IMR-90 (cell line): ENCODE measurements around the gene IGLL1. TPM values are rescaled to one million over a fixed set of nuclear protein-coding genes. Genes with fewer than 3 reads are reported as not detected.

Experiments used
- ATAC-seq: fragments of 200-7000 bp; cut with Tn5 transposase; 2 replicates; pipeline ENCODE4 v1.9.1; 2020; ENCODE audit warnings: low read depth, mild to moderate bottlenecking, moderate library complexity
- BruUV-seq: library from RNA; stranded (reverse); fragments of 400-500 nt; replicated peaks from 2 replicates; lab custom pipeline; 2021; lab: Mats Ljungman, UMichigan
- CTCF ChIA-PET: fragments of 300-600 bp; formaldehyde crosslinking; extraction: SDS; loops from one replicate; lab custom pipeline; 2021; ENCODE audit warnings: antibody characterized with exemption; lab: Yijun Ruan, JAX
- POLR2A ChIA-PET: fragments of 300-600 bp; sonication (Branson Sonifier 250); formaldehyde crosslinking; loops from one replicate; lab custom pipeline; 2022; ENCODE audit warnings: antibody characterized with exemption; ENCODE audit not compliant: unreplicated experiment; lab: Charles Lee
- DNase-seq: peaks from one replicate; pipeline ENCODE4 v3.0.0; 2013
- H2AFZ ChIP-seq: replicated peaks from 2 replicates; pipeline ENCODE3; 2013; ENCODE audit warnings: low read length, mild to moderate bottlenecking; ENCODE audit not compliant: poor library complexity
- H2AK5ac ChIP-seq: 2 replicates; pipeline ENCODE4 v1.6.1; 2013; ENCODE audit warnings: low read depth, low read length, inconsistent platforms
- H2AK9ac ChIP-seq: replicated peaks from 2 replicates; pipeline ENCODE3; 2013; ENCODE audit warnings: mild to moderate bottlenecking, low read depth, low read length, moderate library complexity; ENCODE audit not compliant: poor library complexity
- H2BK120ac ChIP-seq: 2 replicates; pipeline ENCODE4 v1.6.1; 2013; ENCODE audit warnings: low read depth, low read length, inconsistent platforms
- H2BK15ac ChIP-seq: 3 replicates; pipeline ENCODE4 v1.6.1; 2013; ENCODE audit warnings: low read depth, low read length, inconsistent platforms
- H2BK20ac ChIP-seq: 2 replicates; pipeline ENCODE4 v1.6.1; 2013; ENCODE audit warnings: low read depth, mild to moderate bottlenecking, inconsistent platforms, low read length, moderate library complexity
- H2BK5ac ChIP-seq: 2 replicates; pipeline ENCODE4 v1.6.1; 2013; ENCODE audit warnings: mild to moderate bottlenecking, low read depth, low read length, inconsistent platforms; ENCODE audit not compliant: poor library complexity, severe bottlenecking
- H3K14ac ChIP-seq: replicated peaks from 2 replicates; pipeline ENCODE4 v1.6.1; 2013; ENCODE audit warnings: low read depth, low read length, inconsistent platforms
- H3K18ac ChIP-seq: 2 replicates; pipeline ENCODE4 v1.6.1; 2013; ENCODE audit warnings: low read depth, low read length, control low read depth
- H3K23ac ChIP-seq: 2 replicates; pipeline ENCODE4 v1.6.1; 2013; ENCODE audit warnings: low read depth, low read length, inconsistent platforms
- H3K27ac ChIP-seq: 2 replicates; pipeline ENCODE4 v1.5.1; 2013; ENCODE audit warnings: mild to moderate bottlenecking, control low read depth, low read length; ENCODE audit not compliant: insufficient read depth
- H3K27me3 ChIP-seq: 2 replicates; pipeline ENCODE4 v1.6.1; 2013; ENCODE audit warnings: low read length; ENCODE audit not compliant: control insufficient read depth, insufficient read depth
- H3K36me3 ChIP-seq: 2 replicates; pipeline ENCODE4 v1.6.1; 2013; ENCODE audit warnings: low read length, mixed read lengths; ENCODE audit not compliant: control insufficient read depth, insufficient read depth
- H3K4ac ChIP-seq: 2 replicates; pipeline ENCODE4 v1.6.1; 2013; ENCODE audit warnings: low read depth, low read length, inconsistent platforms
- H3K4me1 ChIP-seq: 2 replicates; pipeline ENCODE4 v1.6.1; 2013; ENCODE audit warnings: low read length, mixed read lengths; ENCODE audit not compliant: control insufficient read depth, insufficient read depth
- H3K4me2 ChIP-seq: 2 replicates; pipeline ENCODE4 v1.6.1; 2013; ENCODE audit warnings: low read depth, mild to moderate bottlenecking, control low read depth, low read length, moderate library complexity
- H3K4me3 ChIP-seq: 2 replicates; pipeline ENCODE4 v1.5.1; 2013; ENCODE audit warnings: low read depth, mild to moderate bottlenecking, control low read depth, low read length, moderate library complexity; ENCODE audit not compliant: insufficient read depth
- H3K56ac ChIP-seq: 2 replicates; pipeline ENCODE4 v1.6.1; 2013; ENCODE audit warnings: low read length, inconsistent platforms; ENCODE audit not compliant: insufficient read depth; ENCODE audit errors: extremely low read depth
- H3K79me1 ChIP-seq, 2 experiments: 2 replicates each; pipeline ENCODE4 v1.6.1; 2013; ENCODE audit warnings: low read length in 2 of 2, inconsistent platforms in 1 of 2, low read depth in 1 of 2
- H3K9ac ChIP-seq: 2 replicates; pipeline ENCODE4 v1.6.1; 2013; ENCODE audit warnings: low read depth, low read length, control low read depth
- H3K9me1 ChIP-seq: 2 replicates; pipeline ENCODE4 v1.6.1; 2013; ENCODE audit warnings: low read length, inconsistent platforms; ENCODE audit not compliant: insufficient read depth
- H3K9me3 ChIP-seq: 2 replicates; pipeline ENCODE4 v1.6.1; 2013; ENCODE audit warnings: low read length; ENCODE audit not compliant: control insufficient read depth, insufficient read depth
- H4K20me1 ChIP-seq: 2 replicates; pipeline ENCODE4 v1.6.1; 2013; ENCODE audit warnings: low read length, inconsistent platforms; ENCODE audit not compliant: insufficient read depth
- H4K5ac ChIP-seq: 2 replicates; pipeline ENCODE4 v1.6.1; 2013; ENCODE audit warnings: mild to moderate bottlenecking, low read depth, low read length, control low read depth
- H4K8ac ChIP-seq, 2 experiments: 2 replicates each; pipeline ENCODE4 v1.6.1; 2013; ENCODE audit warnings: low read depth in 2 of 2, low read length in 2 of 2, control low read depth in 1 of 2, inconsistent platforms in 1 of 2
- H4K91ac ChIP-seq: 2 replicates; pipeline ENCODE4 v1.6.1; 2013; ENCODE audit warnings: low read depth, low read length, inconsistent platforms; ENCODE audit not compliant: insufficient read depth
- CEBPB ChIP-seq: IDR thresholded peaks from 2 replicates; pipeline ENCODE4 v1.6.1; 2012; ENCODE audit warnings: low read depth, low read length, improper control_type of control experiment
- CHD1 ChIP-seq: IDR thresholded peaks from 2 replicates; pipeline ENCODE4 v1.6.1; 2012; ENCODE audit warnings: low read depth, low read length, improper control_type of control experiment
- FOS ChIP-seq: fragments of 150-350 bp; IDR thresholded peaks from 2 replicates; pipeline ENCODE4 v1.6.1; 2016; ENCODE audit warnings: low read depth, low read length
- MAFK ChIP-seq: IDR thresholded peaks from 2 replicates; pipeline ENCODE4 v1.6.1; 2012; ENCODE audit warnings: low read depth, low read length, improper control_type of control experiment
- MAZ ChIP-seq: IDR thresholded peaks from 2 replicates; pipeline ENCODE4 v1.6.1; 2012; ENCODE audit warnings: low read depth, mild to moderate bottlenecking, low read length, improper control_type of control experiment, moderate library complexity, borderline replicate concordance
- MXI1 ChIP-seq: IDR thresholded peaks from 2 replicates; pipeline ENCODE4 v1.6.1; 2012; ENCODE audit warnings: low read depth, mild to moderate bottlenecking, low read length, moderate library complexity, borderline replicate concordance
- NFE2L2 ChIP-seq: fragments of 150-350 bp; IDR thresholded peaks from 2 replicates; pipeline ENCODE4 v1.6.1; 2016; ENCODE audit warnings: low read depth, mild to moderate bottlenecking, low read length
- POLR2A ChIP-seq: IDR thresholded peaks from 2 replicates; pipeline ENCODE4 v1.6.1; 2012; ENCODE audit warnings: mild to moderate bottlenecking, low read depth, low read length
- RCOR1 ChIP-seq: IDR thresholded peaks from 2 replicates; pipeline ENCODE4 v1.6.1; 2012; ENCODE audit warnings: mild to moderate bottlenecking, low read length, improper control_type of control experiment; ENCODE audit not compliant: insufficient replicate concordance
- RFX5 ChIP-seq: IDR thresholded peaks from 2 replicates; pipeline ENCODE4 v1.8.0; 2012; ENCODE audit warnings: low read depth, mild to moderate bottlenecking, low read length, moderate library complexity
- SMC3 ChIP-seq: fragments of 150-350 bp; IDR thresholded peaks from 2 replicates; pipeline ENCODE4 v1.6.1; 2016; ENCODE audit warnings: low read depth, mild to moderate bottlenecking, antibody characterized with exemption, low read length, moderate library complexity
- WGBS, 2 experiments: methylation state at CpG; one replicate each; pipeline versions ENCODE4 v1.1.5 to v1.1.7; 2013; ENCODE audit warnings: missing lambda C conversion rate in 2 of 2; ENCODE audit not compliant: insufficient read length in 1 of 2; ENCODE audit errors: extremely low coverage in 2 of 2; 5-methylcytosine and 5-hydroxymethylcytosine counted together
- dilution Hi-C: fragments of 300-500 bp; cut with HindIII; formaldehyde crosslinking; loops from one replicate; pipeline ENCODE4 v1.14.3; 2018; ENCODE audit warnings: low sequenced_read_pairs; ENCODE audit not compliant: unreplicated experiment
- in situ Hi-C: fragments of 300-500 bp; cut with MboI; formaldehyde crosslinking; loops from 3 replicates; pipeline ENCODE4 v1.14.3; 2019; ENCODE audit warnings: low sequenced_read_pairs, inconsistent platforms, mixed read lengths
- intact Hi-C: fragments of 100-400 bp; cut with micrococcal nuclease; formaldehyde crosslinking; loops from 2 replicates; pipeline ENCODE4 v1.10.0; 2022
- polyA plus RNA-seq, 3 experiments: library from polyadenylated mRNA; depleted of rRNA; stranded (reverse); fragments of >200 nt; gene quantifications; 2 replicates each; pipeline ENCODE4 v1.2.3, GENCODE V29; 2012; ENCODE audit warnings: low replicate concordance in 1 of 3
- total RNA-seq: library from RNA; depleted of rRNA; stranded (reverse); fragments of >200 nt; gene quantifications from 2 replicates; pipeline ENCODE4 v1.2.3, GENCODE V29; 2012
- TF ChIP-seq, protein P1 (sequence below): fragments of 150-350 bp; IDR thresholded peaks from 2 replicates; pipeline ENCODE4 v1.6.1; 2017; ENCODE audit warnings: mild to moderate bottlenecking, antibody characterized with exemption, low read length, low read depth
- TF ChIP-seq, protein P2 (sequence below): conservative IDR thresholded peaks from 2 replicates; pipeline ENCODE4 v1.5.1; 2012; ENCODE audit warnings: mild to moderate bottlenecking, low read depth, low read length, improper control_type of control experiment
- TF ChIP-seq, protein P3 (sequence below): fragments of 150-350 bp; IDR thresholded peaks from 2 replicates; pipeline ENCODE4 v1.6.1; 2016; ENCODE audit warnings: low read depth, mild to moderate bottlenecking, low read length, moderate library complexity, borderline replicate concordance

IGLL1 gene
- total and polyA plus RNA-seq, 2 of the 4 experiments (the other 2 are of a cell fraction) = not detected

DNA sequence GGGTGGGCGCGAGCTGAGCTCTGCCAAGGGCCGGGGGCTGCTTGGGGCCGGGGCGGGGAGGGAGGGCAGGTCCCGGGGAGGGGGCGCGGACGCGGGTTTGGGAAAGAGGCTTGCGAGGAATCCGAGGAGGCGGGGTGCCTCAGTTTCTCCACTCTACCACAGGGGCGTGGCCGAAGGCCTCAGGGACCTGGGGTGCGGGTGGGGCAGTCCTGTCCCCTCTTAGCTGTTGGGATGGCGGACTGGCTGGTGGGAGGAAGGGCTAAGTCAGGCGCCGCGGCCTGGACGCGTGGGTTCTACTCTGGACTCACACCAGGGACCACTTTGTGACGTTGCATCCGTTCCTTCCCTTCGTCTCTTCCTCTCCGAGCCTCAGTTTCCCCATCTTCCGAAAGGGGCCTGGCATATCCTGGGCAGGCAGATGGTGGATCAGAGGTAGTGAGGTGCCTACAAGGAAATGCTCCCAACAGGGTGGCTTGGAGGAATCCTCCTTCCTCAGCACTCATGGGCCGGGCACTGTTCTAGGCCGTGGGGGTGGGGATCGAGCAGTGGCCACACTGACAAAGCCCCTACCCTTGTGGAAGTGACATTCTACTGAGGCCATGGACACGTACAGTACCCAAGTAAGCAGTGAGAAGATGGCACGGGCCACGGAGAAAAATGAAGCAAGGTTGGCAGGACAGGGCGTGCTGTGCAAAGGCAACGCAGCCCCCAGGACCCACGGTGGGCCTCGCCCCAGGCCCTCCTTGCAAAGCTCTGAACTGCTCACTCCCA is 13.2 kb downstream of the IGLL1 start:
- no peaks in the 10 kb centered on the region for H3K9me1 ChIP-seq
- no TSS peak for BruUV-seq
- H3K27ac ChIP-seq = no peak overlapping the region
- no peak overlapping the region for H2BK20ac ChIP-seq
- no peaks in the 10 kb centered on the region for H3K4me1 ChIP-seq
- no peak overlapping the region for H2BK120ac ChIP-seq
- no peak overlapping the region for H4K5ac ChIP-seq
- H3K27me3 ChIP-seq = peaks cover 46% of the 10 kb centered on the region
- no peak overlapping the region for H2AK9ac ChIP-seq
- H2AFZ ChIP-seq = no peak overlapping the region
- no peak overlapping the region for H3K14ac ChIP-seq
- ATAC-seq = no peak
- H3K23ac ChIP-seq = no peak overlapping the region
- CTCF ChIA-PET = no interaction called here
- WGBS, 2 experiments = 93% methylated on average over 5 of the region's 37 CpGs; no CpG with 5 or more reads in 1 of the 2 experiments
- no peak overlapping the region for H3K9ac ChIP-seq
- no peak overlapping the region for H2AK5ac ChIP-seq
- no peak overlapping the region for H2BK5ac ChIP-seq
- no peak overlapping the region for H4K91ac ChIP-seq
- POLR2A ChIA-PET = no interaction called here
- dilution Hi-C loops (no loop called here), intact Hi-C loops (no loop called here), in situ Hi-C loops (no loop called here)
- H3K79me1 ChIP-seq = no peaks in the 10 kb centered on the region
- no peaks in the 10 kb centered on the region for H4K20me1 ChIP-seq
- TF ChIP-seq MAZ (no peak), CHD1 (no peak), MXI1 (no peak), CEBPB (no peak), RFX5 (no peak), SMC3 (no peak), NFE2L2 (no peak), POLR2A (no peak), FOS (no peak), MAFK (no peak), RCOR1 (no peak)
- TF ChIP-seq, protein P1, sequence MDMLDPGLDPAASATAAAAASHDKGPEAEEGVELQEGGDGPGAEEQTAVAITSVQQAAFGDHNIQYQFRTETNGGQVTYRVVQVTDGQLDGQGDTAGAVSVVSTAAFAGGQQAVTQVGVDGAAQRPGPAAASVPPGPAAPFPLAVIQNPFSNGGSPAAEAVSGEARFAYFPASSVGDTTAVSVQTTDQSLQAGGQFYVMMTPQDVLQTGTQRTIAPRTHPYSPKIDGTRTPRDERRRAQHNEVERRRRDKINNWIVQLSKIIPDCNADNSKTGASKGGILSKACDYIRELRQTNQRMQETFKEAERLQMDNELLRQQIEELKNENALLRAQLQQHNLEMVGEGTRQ = no peak
- TF ChIP-seq, protein P2, sequence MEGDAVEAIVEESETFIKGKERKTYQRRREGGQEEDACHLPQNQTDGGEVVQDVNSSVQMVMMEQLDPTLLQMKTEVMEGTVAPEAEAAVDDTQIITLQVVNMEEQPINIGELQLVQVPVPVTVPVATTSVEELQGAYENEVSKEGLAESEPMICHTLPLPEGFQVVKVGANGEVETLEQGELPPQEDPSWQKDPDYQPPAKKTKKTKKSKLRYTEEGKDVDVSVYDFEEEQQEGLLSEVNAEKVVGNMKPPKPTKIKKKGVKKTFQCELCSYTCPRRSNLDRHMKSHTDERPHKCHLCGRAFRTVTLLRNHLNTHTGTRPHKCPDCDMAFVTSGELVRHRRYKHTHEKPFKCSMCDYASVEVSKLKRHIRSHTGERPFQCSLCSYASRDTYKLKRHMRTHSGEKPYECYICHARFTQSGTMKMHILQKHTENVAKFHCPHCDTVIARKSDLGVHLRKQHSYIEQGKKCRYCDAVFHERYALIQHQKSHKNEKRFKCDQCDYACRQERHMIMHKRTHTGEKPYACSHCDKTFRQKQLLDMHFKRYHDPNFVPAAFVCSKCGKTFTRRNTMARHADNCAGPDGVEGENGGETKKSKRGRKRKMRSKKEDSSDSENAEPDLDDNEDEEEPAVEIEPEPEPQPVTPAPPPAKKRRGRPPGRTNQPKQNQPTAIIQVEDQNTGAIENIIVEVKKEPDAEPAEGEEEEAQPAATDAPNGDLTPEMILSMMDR = no peak
- TF ChIP-seq, protein P3, sequence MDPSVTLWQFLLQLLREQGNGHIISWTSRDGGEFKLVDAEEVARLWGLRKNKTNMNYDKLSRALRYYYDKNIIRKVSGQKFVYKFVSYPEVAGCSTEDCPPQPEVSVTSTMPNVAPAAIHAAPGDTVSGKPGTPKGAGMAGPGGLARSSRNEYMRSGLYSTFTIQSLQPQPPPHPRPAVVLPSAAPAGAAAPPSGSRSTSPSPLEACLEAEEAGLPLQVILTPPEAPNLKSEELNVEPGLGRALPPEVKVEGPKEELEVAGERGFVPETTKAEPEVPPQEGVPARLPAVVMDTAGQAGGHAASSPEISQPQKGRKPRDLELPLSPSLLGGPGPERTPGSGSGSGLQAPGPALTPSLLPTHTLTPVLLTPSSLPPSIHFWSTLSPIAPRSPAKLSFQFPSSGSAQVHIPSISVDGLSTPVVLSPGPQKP = no peak
- no peaks in the 10 kb centered on the region for H3K36me3 ChIP-seq
- H3K56ac ChIP-seq = no peak overlapping the region
- no peak for DNase-seq
- no peak overlapping the region for H3K4me2 ChIP-seq
- H4K8ac ChIP-seq = no peak overlapping the region
- no peak overlapping the region for H2BK15ac ChIP-seq
- H3K18ac ChIP-seq = no peak overlapping the region
- no peak overlapping the region for H3K4ac ChIP-seq
- H3K4me3 ChIP-seq = no peak overlapping the region
- no peaks in the 10 kb centered on the region for H3K9me3 ChIP-seq
